HEK293 (cell line): ENCODE data around the gene DLX3.

ENCODE experiments used
- CTCF ChIA-PET: fragments of 350-600 bp; formaldehyde crosslinking; extraction: SDS; loops from one replicate; lab custom pipeline; 2021; ENCODE audit warnings: antibody characterized with exemption; lab: Yijun Ruan, JAX
- POLR2A ChIA-PET: fragments of 300-600 bp; formaldehyde crosslinking; extraction: SDS; loops from one replicate; lab custom pipeline; 2020; ENCODE audit warnings: antibody characterized with exemption, inconsistent platforms; lab: Yijun Ruan, JAX
- H3K27ac ChIP-seq: fragments of 200-500 bp; sonication (Bioruptor generic); 2 replicates; pipeline ENCODE4 v1.5.1; 2014; ENCODE audit warnings: low read depth, low read length, control low read depth, inconsistent platforms; ENCODE audit errors: extremely low read depth
- H3K36me3 ChIP-seq, 2 experiments: fragments of 200-500 bp in 1 of 2; sonication (Bioruptor generic) in 1 of 2; 1 replicate in 1 of 2; 2 replicates in 1 of 2; pipeline ENCODE4 v1.5.1; 2014 to 2017; ENCODE audit warnings: inconsistent platforms in 2 of 2, low read length in 2 of 2; ENCODE audit not compliant: control insufficient read depth in 2 of 2, insufficient read depth in 1 of 2
- H3K4me1 ChIP-seq: fragments of 200-500 bp; sonication (Bioruptor generic); 2 replicates; pipeline ENCODE4 v1.5.1; 2014; ENCODE audit warnings: mild to moderate bottlenecking, low read length, inconsistent platforms; ENCODE audit not compliant: control insufficient read depth, insufficient read depth
- H3K4me3 ChIP-seq: 2 replicates; pipeline ENCODE4 v1.5.1; 2011; ENCODE audit warnings: low read depth, mild to moderate bottlenecking, control low read depth, low read length, moderate library complexity
- H3K9me3 ChIP-seq: fragments of 200-500 bp; sonication (Bioruptor generic); 2 replicates; pipeline ENCODE4 v1.5.1; 2014; ENCODE audit warnings: low read depth, low read length, inconsistent platforms; ENCODE audit not compliant: control insufficient read depth, insufficient read depth
- RBAK ChIP-seq: fragments of 450-650 bp; formaldehyde crosslinking; IDR thresholded peaks from 2 replicates; pipeline ENCODE4 v1.5.1; 2016; ENCODE audit warnings: missing biosample characterization, missing genetic modification characterization
- REPIN1 ChIP-seq: fragments of 450-650 bp; formaldehyde crosslinking; IDR thresholded peaks from 2 replicates; pipeline ENCODE4 v1.5.1; 2017; ENCODE audit warnings: missing biosample characterization, missing genetic modification characterization, low read depth
- SALL2 ChIP-seq: fragments of 450-650 bp; formaldehyde crosslinking; IDR thresholded peaks from 2 replicates; pipeline ENCODE4 v1.5.0; 2017; ENCODE audit warnings: missing biosample characterization, mild to moderate bottlenecking, missing genetic modification characterization, borderline replicate concordance
- SP2 ChIP-seq: fragments of 450-650 bp; formaldehyde crosslinking; IDR thresholded peaks from 2 replicates; pipeline ENCODE4 v1.5.1; 2016; ENCODE audit warnings: missing biosample characterization, missing genetic modification characterization
- ZBTB1 ChIP-seq: fragments of 450-650 bp; formaldehyde crosslinking; IDR thresholded peaks from 2 replicates; pipeline ENCODE4 v1.5.1; 2016; ENCODE audit warnings: missing biosample characterization, missing genetic modification characterization
- ZEB2 ChIP-seq: fragments of 450-650 bp; formaldehyde crosslinking; IDR thresholded peaks from 2 replicates; pipeline ENCODE4 v1.5.1; 2016; ENCODE audit warnings: missing biosample characterization, missing genetic modification characterization
- ZFP69B ChIP-seq: fragments of 450-650 bp; formaldehyde crosslinking; IDR thresholded peaks from 2 replicates; pipeline ENCODE4 v1.5.1; 2016; ENCODE audit warnings: missing biosample characterization, missing genetic modification characterization
- ZNF10 ChIP-seq: fragments of 450-650 bp; formaldehyde crosslinking; IDR thresholded peaks from 2 replicates; pipeline ENCODE4 v1.5.1; 2017; ENCODE audit warnings: missing biosample characterization, missing genetic modification characterization
- ZNF133 ChIP-seq: fragments of 450-650 bp; formaldehyde crosslinking; IDR thresholded peaks from 2 replicates; pipeline ENCODE4 v1.5.1; 2016; ENCODE audit warnings: missing biosample characterization, missing genetic modification characterization
- ZNF16 ChIP-seq: fragments of 450-650 bp; formaldehyde crosslinking; IDR thresholded peaks from 2 replicates; pipeline ENCODE4 v1.5.1; 2016; ENCODE audit warnings: low read depth, missing biosample characterization, missing genetic modification characterization
- ZNF184 ChIP-seq: fragments of 450-650 bp; IDR thresholded peaks from 2 replicates; pipeline ENCODE4 v1.5.1; 2018; ENCODE audit warnings: missing biosample characterization, mild to moderate bottlenecking, missing genetic modification characterization
- ZNF221 ChIP-seq: fragments of 450-650 bp; formaldehyde crosslinking; IDR thresholded peaks from 2 replicates; pipeline ENCODE4 v1.5.1; 2017; ENCODE audit warnings: missing biosample characterization, missing genetic modification characterization, borderline replicate concordance
- ZNF24 ChIP-seq: fragments of 450-650 bp; formaldehyde crosslinking; IDR thresholded peaks from 2 replicates; pipeline ENCODE4 v1.5.1; 2016; ENCODE audit warnings: missing biosample characterization, missing genetic modification characterization
- ZNF274 ChIP-seq, 2 experiments: fragments of 200-500 bp in 1 of 2; fragments of 450-650 bp in 1 of 2; sonication (Bioruptor generic) in 1 of 2; formaldehyde crosslinking in 1 of 2; IDR thresholded peaks; 2 replicates each; pipeline versions ENCODE4 v1.5.1 to v1.6.1; 2014 to 2016; ENCODE audit warnings: borderline replicate concordance in 1 of 2, inconsistent platforms in 1 of 2, low read length in 1 of 2, missing biosample characterization in 1 of 2, missing genetic modification characterization in 1 of 2
- ZNF391 ChIP-seq: fragments of 450-650 bp; formaldehyde crosslinking; IDR thresholded peaks from 2 replicates; pipeline ENCODE4 v1.5.1; 2016; ENCODE audit warnings: low read depth, missing biosample characterization, missing genetic modification characterization, borderline replicate concordance
- ZNF394 ChIP-seq: fragments of 450-650 bp; formaldehyde crosslinking; IDR thresholded peaks from 2 replicates; pipeline ENCODE4 v1.5.1; 2016; ENCODE audit warnings: missing biosample characterization, missing genetic modification characterization, mild to moderate bottlenecking, moderate library complexity, borderline replicate concordance
- ZNF707 ChIP-seq: fragments of 450-650 bp; formaldehyde crosslinking; IDR thresholded peaks from 2 replicates; pipeline ENCODE4 v1.5.1; 2016; ENCODE audit warnings: missing biosample characterization, missing genetic modification characterization
- TF ChIP-seq, protein P1 (sequence below): fragments of 450-650 bp; formaldehyde crosslinking; IDR thresholded peaks from 2 replicates; pipeline ENCODE4 v1.5.1; 2016; ENCODE audit warnings: missing biosample characterization, missing genetic modification characterization
- TF ChIP-seq, protein P2 (sequence below): fragments of 450-650 bp; formaldehyde crosslinking; IDR thresholded peaks from 2 replicates; pipeline ENCODE4 v1.5.1; 2016; ENCODE audit warnings: missing biosample characterization, missing genetic modification characterization, low read depth
- TF ChIP-seq, protein P3 (sequence below): fragments of 450-650 bp; formaldehyde crosslinking; IDR thresholded peaks from 2 replicates; pipeline ENCODE4 v1.5.1; 2016; ENCODE audit warnings: missing biosample characterization, missing genetic modification characterization
- TF ChIP-seq, protein P4 (sequence below): fragments of 450-650 bp; formaldehyde crosslinking; IDR thresholded peaks from 2 replicates; pipeline ENCODE4 v1.5.1; 2016; ENCODE audit warnings: missing biosample characterization, missing genetic modification characterization
- TF ChIP-seq, protein P5 (sequence below): fragments of 450-650 bp; formaldehyde crosslinking; IDR thresholded peaks from 2 replicates; pipeline ENCODE4 v1.5.1; 2016; ENCODE audit warnings: missing biosample characterization, missing genetic modification characterization

The DLX3 gene

DNA sequence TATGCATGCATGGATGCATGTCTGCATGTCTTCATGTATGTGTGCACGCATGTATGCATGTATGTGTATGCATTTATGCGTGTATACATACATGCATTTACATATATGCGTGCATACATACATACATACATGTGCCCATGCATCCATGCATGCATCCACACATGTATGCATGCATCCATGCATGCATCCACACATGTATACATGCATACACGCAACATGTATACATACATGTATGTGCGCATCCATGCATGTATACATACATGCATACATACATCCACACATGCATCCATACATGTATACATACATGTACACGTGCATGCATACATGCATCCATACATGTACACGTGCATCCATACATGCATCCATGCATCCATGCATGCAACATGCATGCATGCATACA lies 29.8 kb upstream of the DLX3 start (continued):
- TF ChIP-seq SALL2 (tag by site-specific recombination) (no peak), ZFP69B (tag by site-specific recombination) (no peak), ZNF133 (tag by site-specific recombination) (no peak), ZNF16 (tag by site-specific recombination) (no peak)

DNA sequence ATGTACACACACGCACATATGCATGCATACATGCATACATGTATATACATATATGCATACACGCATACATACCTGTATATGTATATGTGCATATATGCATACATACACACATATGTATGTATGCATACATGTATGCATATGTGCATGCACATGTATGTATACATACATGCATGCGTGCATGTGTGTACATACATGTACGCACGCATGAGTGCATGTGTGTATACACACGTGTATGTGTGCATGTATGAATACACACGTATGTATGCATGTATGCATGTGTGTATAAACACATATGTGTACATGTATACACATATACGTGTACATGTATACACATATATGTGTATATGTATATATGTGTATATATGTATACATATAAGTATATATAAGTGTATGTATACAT lies 28.5 kb upstream of the DLX3 start:
- ChIA-PET CTCF (no interaction called here), POLR2A (no interaction called here)
- Histone ChIP-seq H3K4me3 (no peak overlapping the region), H3K27ac (no peak overlapping the region), H3K4me1 (no peaks in the 10 kb centered on the region), H3K36me3 (no peaks in the 10 kb centered on the region), H3K9me3 (no peaks in the 10 kb centered on the region)
- TF ChIP-seq, protein P1, sequence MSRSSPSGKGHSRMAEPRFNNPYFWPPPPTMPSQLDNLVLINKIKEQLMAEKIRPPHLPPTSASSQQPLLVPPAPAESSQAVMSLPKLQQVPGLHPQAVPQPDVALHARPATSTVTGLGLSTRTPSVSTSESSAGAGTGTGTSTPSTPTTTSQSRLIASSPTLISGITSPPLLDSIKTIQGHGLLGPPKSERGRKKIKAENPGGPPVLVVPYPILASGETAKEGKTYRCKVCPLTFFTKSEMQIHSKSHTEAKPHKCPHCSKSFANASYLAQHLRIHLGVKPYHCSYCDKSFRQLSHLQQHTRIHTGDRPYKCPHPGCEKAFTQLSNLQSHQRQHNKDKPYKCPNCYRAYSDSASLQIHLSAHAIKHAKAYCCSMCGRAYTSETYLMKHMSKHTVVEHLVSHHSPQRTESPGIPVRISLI (tag by site-specific recombination): no peak
- TF ChIP-seq RBAK (tag by site-specific recombination): no peak
- TF ChIP-seq, protein P2, sequence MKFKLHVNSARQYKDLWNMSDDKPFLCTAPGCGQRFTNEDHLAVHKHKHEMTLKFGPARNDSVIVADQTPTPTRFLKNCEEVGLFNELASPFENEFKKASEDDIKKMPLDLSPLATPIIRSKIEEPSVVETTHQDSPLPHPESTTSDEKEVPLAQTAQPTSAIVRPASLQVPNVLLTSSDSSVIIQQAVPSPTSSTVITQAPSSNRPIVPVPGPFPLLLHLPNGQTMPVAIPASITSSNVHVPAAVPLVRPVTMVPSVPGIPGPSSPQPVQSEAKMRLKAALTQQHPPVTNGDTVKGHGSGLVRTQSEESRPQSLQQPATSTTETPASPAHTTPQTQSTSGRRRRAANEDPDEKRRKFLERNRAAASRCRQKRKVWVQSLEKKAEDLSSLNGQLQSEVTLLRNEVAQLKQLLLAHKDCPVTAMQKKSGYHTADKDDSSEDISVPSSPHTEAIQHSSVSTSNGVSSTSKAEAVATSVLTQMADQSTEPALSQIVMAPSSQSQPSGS (tag by site-specific recombination): no peak

DNA sequence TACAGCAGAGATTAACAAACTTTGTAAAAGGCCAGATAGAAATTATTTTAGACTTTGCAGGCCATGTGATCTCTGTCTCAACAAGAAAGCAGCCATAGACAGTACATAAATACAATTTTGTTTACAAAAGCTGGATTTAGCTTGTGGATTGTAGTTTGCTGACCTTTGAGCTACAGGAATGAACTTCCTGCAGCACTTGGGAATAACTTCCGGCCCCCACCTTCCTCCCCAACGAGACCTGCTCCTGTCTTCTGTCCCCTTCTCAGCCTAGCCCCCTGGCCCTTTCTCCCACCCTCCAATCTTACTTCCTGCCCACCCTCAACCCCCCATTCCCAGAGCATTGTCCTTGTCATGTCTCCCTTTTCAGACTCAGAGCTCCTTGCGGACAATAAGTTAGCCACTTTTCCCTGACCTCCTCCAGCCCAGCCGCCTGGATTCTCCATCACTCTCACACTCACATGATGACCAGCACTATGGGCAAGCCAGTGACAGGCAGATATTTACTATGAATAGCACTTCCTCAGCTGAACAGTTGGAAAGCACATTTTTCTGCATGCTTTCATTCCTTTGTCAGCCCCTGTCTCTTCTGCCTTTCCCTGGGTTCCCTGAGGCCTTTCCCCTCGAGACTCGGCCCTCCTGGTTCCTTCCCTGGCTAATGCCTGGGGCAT lies 27.6 kb upstream of the DLX3 start:
- Histone ChIP-seq H3K36me3 (no peaks in the 10 kb centered on the region), H3K4me3 (no peak overlapping the region), H3K4me1 (no peaks in the 10 kb centered on the region), H3K27ac (no peak overlapping the region), H3K9me3 (no peaks in the 10 kb centered on the region)
- CTCF ChIA-PET: interaction anchor here (0.7 to 2.1 kb wide), 3 partner anchors 23 to 72 kb away, joined by 3 to 10 read pairs (median 5); partner anchors contain the start of gene PDK2
- POLR2A ChIA-PET: no interaction called here
- TF ChIP-seq ZBTB1 (tag by site-specific recombination) (no peak), ZNF274 (IDR thresholded peaks at IDR 0.05; ENCODE audit: low read length) (no peak), ZNF274 (tag by site-specific recombination; IDR thresholded peaks at IDR 0.05; ENCODE audit: borderline replicate concordance) (no peak), REPIN1 (tag by site-specific recombination) (no peak), ZNF394 (tag by site-specific recombination) (no peak), ZNF24 (no peak), ZEB2 (no peak), SP2 (tag by site-specific recombination) (no peak), ZNF707 (tag by site-specific recombination) (no peak), ZNF10 (tag by site-specific recombination) (no peak), ZNF221 (no peak), ZNF391 (tag by site-specific recombination) (no peak), ZNF184 (tag by site-specific recombination) (no peak)
- TF ChIP-seq, protein P3, sequence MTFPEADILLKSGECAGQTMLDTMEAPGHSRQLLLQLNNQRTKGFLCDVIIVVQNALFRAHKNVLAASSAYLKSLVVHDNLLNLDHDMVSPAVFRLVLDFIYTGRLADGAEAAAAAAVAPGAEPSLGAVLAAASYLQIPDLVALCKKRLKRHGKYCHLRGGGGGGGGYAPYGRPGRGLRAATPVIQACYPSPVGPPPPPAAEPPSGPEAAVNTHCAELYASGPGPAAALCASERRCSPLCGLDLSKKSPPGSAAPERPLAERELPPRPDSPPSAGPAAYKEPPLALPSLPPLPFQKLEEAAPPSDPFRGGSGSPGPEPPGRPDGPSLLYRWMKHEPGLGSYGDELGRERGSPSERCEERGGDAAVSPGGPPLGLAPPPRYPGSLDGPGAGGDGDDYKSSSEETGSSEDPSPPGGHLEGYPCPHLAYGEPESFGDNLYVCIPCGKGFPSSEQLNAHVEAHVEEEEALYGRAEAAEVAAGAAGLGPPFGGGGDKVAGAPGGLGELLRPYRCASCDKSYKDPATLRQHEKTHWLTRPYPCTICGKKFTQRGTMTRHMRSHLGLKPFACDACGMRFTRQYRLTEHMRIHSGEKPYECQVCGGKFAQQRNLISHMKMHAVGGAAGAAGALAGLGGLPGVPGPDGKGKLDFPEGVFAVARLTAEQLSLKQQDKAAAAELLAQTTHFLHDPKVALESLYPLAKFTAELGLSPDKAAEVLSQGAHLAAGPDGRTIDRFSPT (tag by site-specific recombination): no peak
- TF ChIP-seq, protein P4, sequence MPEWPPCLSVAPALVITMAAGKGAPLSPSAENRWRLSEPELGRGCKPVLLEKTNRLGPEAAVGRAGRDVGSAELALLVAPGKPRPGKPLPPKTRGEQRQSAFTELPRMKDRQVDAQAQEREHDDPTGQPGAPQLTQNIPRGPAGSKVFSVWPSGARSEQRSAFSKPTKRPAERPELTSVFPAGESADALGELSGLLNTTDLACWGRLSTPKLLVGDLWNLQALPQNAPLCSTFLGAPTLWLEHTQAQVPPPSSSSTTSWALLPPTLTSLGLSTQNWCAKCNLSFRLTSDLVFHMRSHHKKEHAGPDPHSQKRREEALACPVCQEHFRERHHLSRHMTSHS: no peak
- TF ChIP-seq, protein P5, sequence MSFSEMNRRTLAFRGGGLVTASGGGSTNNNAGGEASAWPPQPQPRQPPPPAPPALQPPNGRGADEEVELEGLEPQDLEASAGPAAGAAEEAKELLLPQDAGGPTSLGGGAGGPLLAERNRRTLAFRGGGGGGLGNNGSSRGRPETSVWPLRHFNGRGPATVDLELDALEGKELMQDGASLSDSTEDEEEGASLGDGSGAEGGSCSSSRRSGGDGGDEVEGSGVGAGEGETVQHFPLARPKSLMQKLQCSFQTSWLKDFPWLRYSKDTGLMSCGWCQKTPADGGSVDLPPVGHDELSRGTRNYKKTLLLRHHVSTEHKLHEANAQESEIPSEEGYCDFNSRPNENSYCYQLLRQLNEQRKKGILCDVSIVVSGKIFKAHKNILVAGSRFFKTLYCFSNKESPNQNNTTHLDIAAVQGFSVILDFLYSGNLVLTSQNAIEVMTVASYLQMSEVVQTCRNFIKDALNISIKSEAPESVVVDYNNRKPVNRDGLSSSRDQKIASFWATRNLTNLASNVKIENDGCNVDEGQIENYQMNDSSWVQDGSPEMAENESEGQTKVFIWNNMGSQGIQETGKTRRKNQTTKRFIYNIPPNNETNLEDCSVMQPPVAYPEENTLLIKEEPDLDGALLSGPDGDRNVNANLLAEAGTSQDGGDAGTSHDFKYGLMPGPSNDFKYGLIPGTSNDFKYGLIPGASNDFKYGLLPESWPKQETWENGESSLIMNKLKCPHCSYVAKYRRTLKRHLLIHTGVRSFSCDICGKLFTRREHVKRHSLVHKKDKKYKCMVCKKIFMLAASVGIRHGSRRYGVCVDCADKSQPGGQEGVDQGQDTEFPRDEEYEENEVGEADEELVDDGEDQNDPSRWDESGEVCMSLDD (tag by site-specific recombination): no peak
